Esophagus muscularis mucosa (tissue), 4 donors: ENCODE measurements around the gene CRYAB.

ENCODE experiments used
- CTCF ChIP-seq, 3 experiments: fragments of 200-600 bp in 2 of 3; fragments of 450-650 bp in 1 of 3; sonication (generic) in 2 of 3; IDR thresholded peaks; one replicate each; pipeline ENCODE4 v1.5.1; 2017 to 2019; ENCODE audit warnings: antibody characterized with exemption in 3 of 3, mild to moderate bottlenecking in 2 of 3, moderate library complexity in 1 of 3
- EP300 ChIP-seq: sonication (generic); formaldehyde crosslinking; IDR thresholded peaks from one replicate; pipeline ENCODE4 v1.6.1; 2017; ENCODE audit warnings: antibody characterized with exemption
- POLR2A ChIP-seq: fragments of 450-650 bp; IDR thresholded peaks from one replicate; pipeline ENCODE4 v1.6.1; 2017; ENCODE audit warnings: antibody characterized with exemption, moderate library complexity, mild to moderate bottlenecking, low read depth
- POLR2AphosphoS5 ChIP-seq, 2 donors: sonication (generic); formaldehyde crosslinking; IDR thresholded peaks; one replicate each; pipeline ENCODE4 v1.6.1; 2017; ENCODE audit warnings: antibody characterized with exemption in 2 of 2

- no peak for TF ChIP-seq EP300
- TF ChIP-seq CTCF (IDR thresholded peaks at IDR 0.05) = no peak
- no peak for TF ChIP-seq POLR2AphosphoS5 (IDR thresholded peaks at IDR 0.05)
- no peak for TF ChIP-seq POLR2A
Measured at GRCh38 chr11:111886844-111887243, 24.7 kb downstream of the CRYAB start.
